Measurements from ENCODE around the gene CDC73. TPM values are rescaled to one million over a fixed set of nuclear protein-coding genes. Genes with fewer than 3 reads are reported as not detected.

Gene CDC73
- total and polyA plus RNA-seq, 10 of the 15 experiments (the other 5 are each of a cell fraction or from before 2014, with no cell fraction given) = 10.6 to 43.4 (median 21.7) TPM

GRCh38 chr1:193118803-193119730 is 2.8 kb upstream of the CDC73 start (continued):
- TF ChIP-seq FOXM1 (IDR thresholded peaks at IDR 0.05; ENCODE audit: low read depth, low read length) = peak; percentile 28; the same call in 1 of the 2 replicates
- TF ChIP-seq ZNF274 (IDR thresholded peaks at IDR 0.05; ENCODE audit: insufficient read depth, insufficient read length) = no peak
- TF ChIP-seq, protein P1, sequence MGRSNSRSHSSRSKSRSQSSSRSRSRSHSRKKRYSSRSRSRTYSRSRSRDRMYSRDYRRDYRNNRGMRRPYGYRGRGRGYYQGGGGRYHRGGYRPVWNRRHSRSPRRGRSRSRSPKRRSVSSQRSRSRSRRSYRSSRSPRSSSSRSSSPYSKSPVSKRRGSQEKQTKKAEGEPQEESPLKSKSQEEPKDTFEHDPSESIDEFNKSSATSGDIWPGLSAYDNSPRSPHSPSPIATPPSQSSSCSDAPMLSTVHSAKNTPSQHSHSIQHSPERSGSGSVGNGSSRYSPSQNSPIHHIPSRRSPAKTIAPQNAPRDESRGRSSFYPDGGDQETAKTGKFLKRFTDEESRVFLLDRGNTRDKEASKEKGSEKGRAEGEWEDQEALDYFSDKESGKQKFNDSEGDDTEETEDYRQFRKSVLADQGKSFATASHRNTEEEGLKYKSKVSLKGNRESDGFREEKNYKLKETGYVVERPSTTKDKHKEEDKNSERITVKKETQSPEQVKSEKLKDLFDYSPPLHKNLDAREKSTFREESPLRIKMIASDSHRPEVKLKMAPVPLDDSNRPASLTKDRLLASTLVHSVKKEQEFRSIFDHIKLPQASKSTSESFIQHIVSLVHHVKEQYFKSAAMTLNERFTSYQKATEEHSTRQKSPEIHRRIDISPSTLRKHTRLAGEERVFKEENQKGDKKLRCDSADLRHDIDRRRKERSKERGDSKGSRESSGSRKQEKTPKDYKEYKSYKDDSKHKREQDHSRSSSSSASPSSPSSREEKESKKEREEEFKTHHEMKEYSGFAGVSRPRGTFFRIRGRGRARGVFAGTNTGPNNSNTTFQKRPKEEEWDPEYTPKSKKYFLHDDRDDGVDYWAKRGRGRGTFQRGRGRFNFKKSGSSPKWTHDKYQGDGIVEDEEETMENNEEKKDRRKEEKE (IDR thresholded peaks at IDR 0.05) = no peak
- no peak for TF ChIP-seq WRNIP1 (IDR thresholded peaks at IDR 0.05; ENCODE audit: borderline replicate concordance, low read depth, low read length)
- TF ChIP-seq ZZZ3 (IDR thresholded peaks at IDR 0.05; ENCODE audit: control insufficient read depth, insufficient read length, low read depth) = no peak
- no peak for TF ChIP-seq FOS (IDR thresholded peaks at IDR 0.05; ENCODE audit: borderline replicate concordance, extremely low read depth, insufficient read length)
